ENCODE measurements around the gene TNKS1BP1. TPM values are rescaled to one million over a fixed set of nuclear protein-coding genes. Genes with fewer than 3 reads are reported as not detected.

TNKS1BP1 gene
- total RNA-seq, 1 donor from 2014 or later, result 122 TPM

DNA sequence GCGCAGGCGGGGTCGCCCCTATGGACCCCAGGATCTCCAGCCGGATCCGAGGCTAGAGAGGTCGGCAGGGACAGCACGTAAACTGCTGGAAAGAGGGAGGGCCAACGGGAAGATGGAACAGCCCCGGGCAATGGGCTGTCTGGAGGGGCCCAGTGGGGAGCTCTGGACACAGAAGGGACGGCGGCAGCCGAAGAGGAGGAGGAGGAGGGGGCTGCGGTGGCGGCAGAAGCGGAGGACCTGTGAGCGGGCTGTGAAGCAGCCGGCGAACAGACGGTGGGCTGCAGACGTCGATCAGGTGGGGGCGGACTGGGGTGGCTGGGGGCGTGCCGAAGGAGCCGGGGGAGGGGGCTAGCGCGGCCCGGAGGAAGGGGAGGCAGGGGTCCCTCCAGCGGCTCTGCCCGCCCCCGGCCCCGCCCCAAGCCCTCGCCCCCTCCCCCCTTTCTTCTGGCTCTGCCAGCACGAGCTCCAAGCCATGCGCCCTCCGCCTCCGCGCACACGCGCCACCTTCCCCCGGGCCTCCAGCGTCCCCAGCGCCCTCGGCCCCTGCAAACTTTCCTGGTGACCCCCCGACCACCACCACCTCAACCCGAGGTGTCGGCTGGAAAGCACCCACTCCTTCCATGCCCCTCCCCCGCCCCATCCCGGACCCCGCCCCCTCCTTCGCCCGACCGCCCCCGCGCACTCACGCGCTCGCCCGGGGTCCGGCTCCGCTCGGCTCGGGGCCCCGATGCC is 432 bp downstream of the TNKS1BP1 start:
- Mint-ChIP-seq H3K4me3 (peak overlapping the region; percentile 95), H3K4me1 (ENCODE audit: unreplicated experiment) (peaks cover 48% of the 10 kb centered on the region), H3K27me3 (no peaks in the 10 kb centered on the region), H3K27ac (peak overlapping the region; percentile 99), H3K9me3 (no peaks in the 10 kb centered on the region), H3K36me3 (peaks cover 30% of the 10 kb centered on the region)
- peak; percentile 79 for DNase-seq (ENCODE audit: extremely low spot score, unreplicated experiment)
- TF ChIP-seq, protein P1, sequence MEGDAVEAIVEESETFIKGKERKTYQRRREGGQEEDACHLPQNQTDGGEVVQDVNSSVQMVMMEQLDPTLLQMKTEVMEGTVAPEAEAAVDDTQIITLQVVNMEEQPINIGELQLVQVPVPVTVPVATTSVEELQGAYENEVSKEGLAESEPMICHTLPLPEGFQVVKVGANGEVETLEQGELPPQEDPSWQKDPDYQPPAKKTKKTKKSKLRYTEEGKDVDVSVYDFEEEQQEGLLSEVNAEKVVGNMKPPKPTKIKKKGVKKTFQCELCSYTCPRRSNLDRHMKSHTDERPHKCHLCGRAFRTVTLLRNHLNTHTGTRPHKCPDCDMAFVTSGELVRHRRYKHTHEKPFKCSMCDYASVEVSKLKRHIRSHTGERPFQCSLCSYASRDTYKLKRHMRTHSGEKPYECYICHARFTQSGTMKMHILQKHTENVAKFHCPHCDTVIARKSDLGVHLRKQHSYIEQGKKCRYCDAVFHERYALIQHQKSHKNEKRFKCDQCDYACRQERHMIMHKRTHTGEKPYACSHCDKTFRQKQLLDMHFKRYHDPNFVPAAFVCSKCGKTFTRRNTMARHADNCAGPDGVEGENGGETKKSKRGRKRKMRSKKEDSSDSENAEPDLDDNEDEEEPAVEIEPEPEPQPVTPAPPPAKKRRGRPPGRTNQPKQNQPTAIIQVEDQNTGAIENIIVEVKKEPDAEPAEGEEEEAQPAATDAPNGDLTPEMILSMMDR (conservative IDR thresholded peaks at IDR 0.05), result no peak

DNA sequence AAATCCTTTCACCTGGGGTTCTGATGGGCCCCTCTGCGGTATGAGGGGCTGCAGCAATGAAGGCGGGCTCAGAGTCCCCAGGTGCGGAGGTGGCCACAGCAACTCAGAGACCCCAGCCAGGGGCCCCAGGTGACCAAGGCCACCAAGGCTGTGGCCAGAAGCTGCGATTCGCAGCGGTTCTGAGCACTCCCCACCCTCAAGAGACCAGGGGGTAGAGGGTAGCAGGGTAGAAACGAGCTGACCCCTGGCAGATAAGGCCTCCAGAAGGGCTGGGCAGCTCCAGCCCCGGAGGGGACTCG is 948 bp downstream of the TNKS1BP1 start:
- TF ChIP-seq, protein P1 (conservative IDR thresholded peaks at IDR 0.05), result no peak
- no peaks in the 10 kb centered on the region for H3K27me3 Mint-ChIP-seq
- peak overlapping the region; percentile 96 for H3K27ac Mint-ChIP-seq
- H3K4me3 Mint-ChIP-seq, result peak overlapping the region; percentile 95
- no peak for DNase-seq (ENCODE audit: extremely low spot score, unreplicated experiment)
- H3K36me3 Mint-ChIP-seq, result peaks cover 31% of the 10 kb centered on the region
- H3K4me1 Mint-ChIP-seq (ENCODE audit: unreplicated experiment), result peaks cover 48% of the 10 kb centered on the region
- H3K9me3 Mint-ChIP-seq, result no peaks in the 10 kb centered on the region

- Mint-ChIP-seq H3K36me3 (peaks cover 29% of the 10 kb centered on the region), H3K27me3 (no peaks in the 10 kb centered on the region), H3K4me1 (ENCODE audit: unreplicated experiment) (peaks cover 49% of the 10 kb centered on the region), H3K27ac (peak overlapping the region; percentile 96), H3K9me3 (no peaks in the 10 kb centered on the region), H3K4me3 (peak overlapping the region; percentile 95)
- TF ChIP-seq, protein P1 (conservative IDR thresholded peaks at IDR 0.05), result no peak
- no peak for DNase-seq (ENCODE audit: extremely low spot score, unreplicated experiment)
These were observed 1.4 kb downstream of the TNKS1BP1 start for GRCh38 chr11:57323167-57323854.

- TF ChIP-seq, protein P1 (conservative IDR thresholded peaks at IDR 0.05), result peak; percentile 26
- Mint-ChIP-seq H3K36me3 (peaks cover 30% of the 10 kb centered on the region), H3K27ac (peak overlapping the region; percentile 96), H3K9me3 (no peaks in the 10 kb centered on the region), H3K4me1 (ENCODE audit: unreplicated experiment) (peaks cover 53% of the 10 kb centered on the region), H3K27me3 (no peaks in the 10 kb centered on the region), H3K4me3 (peak overlapping the region; percentile 95)
- no peak for DNase-seq (ENCODE audit: extremely low spot score, unreplicated experiment)
These were observed 2.2 kb downstream of the TNKS1BP1 start for GRCh38 chr11:57322256-57323166.

DNA sequence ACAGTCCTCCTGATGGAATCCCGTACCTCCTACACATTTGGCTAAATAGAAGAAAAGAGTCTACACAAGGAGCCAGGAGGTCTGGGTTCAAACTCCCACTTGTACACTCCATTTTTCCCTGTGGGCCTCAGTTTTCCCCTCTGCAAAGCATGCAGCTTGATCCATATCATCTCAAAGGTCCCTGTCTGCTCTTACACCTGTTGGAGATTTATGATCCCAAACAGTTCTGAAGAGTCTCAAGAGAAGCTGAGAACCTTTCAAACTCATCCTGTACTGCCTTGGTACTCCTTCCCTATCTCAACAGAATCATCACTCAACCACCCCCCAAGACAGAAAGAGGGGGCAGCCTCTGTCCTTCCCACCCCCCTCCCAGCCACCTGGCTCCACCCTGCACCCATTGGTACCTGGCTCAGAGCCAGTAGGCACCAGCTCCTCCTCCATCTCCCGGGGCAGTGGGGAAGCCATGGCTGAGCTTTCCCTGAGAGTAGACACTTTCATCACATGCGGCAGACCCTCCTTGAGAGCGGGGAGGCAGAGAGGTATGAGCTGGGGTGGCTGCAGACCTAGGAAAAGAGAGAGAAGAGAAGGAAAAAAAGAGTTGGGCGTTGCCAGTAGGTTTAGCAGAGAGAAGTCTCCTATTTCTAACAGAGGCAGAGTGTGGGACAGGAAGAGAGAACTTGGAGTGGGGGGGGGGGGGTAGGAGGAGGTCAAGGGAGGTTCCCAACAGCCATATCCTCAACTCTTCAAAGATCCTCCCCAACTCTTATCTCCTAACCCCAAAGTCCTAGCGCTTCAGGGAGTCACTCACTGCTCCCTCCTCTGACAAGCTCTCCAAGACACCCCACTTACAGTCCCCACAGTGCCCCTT is 3.1 kb downstream of the TNKS1BP1 start:
- DNase-seq (ENCODE audit: extremely low spot score, unreplicated experiment), result no peak
- Mint-ChIP-seq H3K4me3 (peak overlapping the region; percentile 95), H3K27me3 (no peaks in the 10 kb centered on the region), H3K36me3 (peaks cover 23% of the 10 kb centered on the region), H3K27ac (peak overlapping the region; percentile 96), H3K9me3 (no peaks in the 10 kb centered on the region), H3K4me1 (ENCODE audit: unreplicated experiment) (peaks cover 50% of the 10 kb centered on the region)
- TF ChIP-seq, protein P1 (conservative IDR thresholded peaks at IDR 0.05), result no peak

All from type B pancreatic cell (in vitro differentiated cells).